Vagina (tissue), 2 donors: ENCODE measurements around the gene PBX1.

Experiments used
- POLR2A ChIP-seq, 2 donors: fragments of 450-650 bp; IDR thresholded peaks; one replicate each; pipeline ENCODE4 v1.6.1; 2017; ENCODE audit warnings: antibody characterized with exemption in 2 of 2, mild to moderate bottlenecking in 2 of 2, moderate library complexity in 2 of 2
- TF ChIP-seq, protein P1 (sequence below), 3 experiments: fragments of 450-650 bp in 2 of 3; fragments of 200-600 bp in 1 of 3; sonication (generic) in 1 of 3; IDR thresholded peaks; one replicate each; pipeline ENCODE4 v1.5.1; 2017 to 2019; ENCODE audit warnings: antibody characterized with exemption in 3 of 3, mild to moderate bottlenecking in 2 of 3, moderate library complexity in 2 of 3

DNA sequence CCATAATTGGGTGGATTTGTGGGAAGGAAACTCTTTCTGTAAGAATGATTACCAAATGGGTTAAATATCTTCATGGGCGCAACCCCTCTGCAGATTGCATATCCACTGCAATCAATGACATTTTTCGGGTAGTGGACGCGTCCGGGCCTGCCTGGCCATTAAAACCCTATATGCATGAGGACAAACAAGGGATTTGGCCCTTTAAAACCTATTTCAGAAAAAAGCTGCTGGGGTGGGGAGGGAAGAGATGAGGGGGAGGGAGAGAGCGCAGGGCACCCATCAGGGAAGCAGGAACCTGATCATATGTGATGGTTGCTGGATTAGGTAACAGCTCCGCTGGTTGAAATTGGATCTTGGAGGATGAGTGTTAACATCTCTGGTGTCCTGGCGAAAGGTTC is 228.8 kb downstream of the PBX1 start:
- TF ChIP-seq, protein P1, sequence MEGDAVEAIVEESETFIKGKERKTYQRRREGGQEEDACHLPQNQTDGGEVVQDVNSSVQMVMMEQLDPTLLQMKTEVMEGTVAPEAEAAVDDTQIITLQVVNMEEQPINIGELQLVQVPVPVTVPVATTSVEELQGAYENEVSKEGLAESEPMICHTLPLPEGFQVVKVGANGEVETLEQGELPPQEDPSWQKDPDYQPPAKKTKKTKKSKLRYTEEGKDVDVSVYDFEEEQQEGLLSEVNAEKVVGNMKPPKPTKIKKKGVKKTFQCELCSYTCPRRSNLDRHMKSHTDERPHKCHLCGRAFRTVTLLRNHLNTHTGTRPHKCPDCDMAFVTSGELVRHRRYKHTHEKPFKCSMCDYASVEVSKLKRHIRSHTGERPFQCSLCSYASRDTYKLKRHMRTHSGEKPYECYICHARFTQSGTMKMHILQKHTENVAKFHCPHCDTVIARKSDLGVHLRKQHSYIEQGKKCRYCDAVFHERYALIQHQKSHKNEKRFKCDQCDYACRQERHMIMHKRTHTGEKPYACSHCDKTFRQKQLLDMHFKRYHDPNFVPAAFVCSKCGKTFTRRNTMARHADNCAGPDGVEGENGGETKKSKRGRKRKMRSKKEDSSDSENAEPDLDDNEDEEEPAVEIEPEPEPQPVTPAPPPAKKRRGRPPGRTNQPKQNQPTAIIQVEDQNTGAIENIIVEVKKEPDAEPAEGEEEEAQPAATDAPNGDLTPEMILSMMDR (IDR thresholded peaks at IDR 0.05): no peak
- no peak for TF ChIP-seq POLR2A (IDR thresholded peaks at IDR 0.05)
